ENCODE results near the gene SUCLG2.

The SUCLG2 gene

GRCh38 chr3:67402873-67403272 is 251.5 kb downstream of the SUCLG2 start:
- TF ChIP-seq CTCF (IDR thresholded peaks at IDR 0.05; ENCODE audit: insufficient read depth, low read length, poor library complexity, severe bottlenecking) = no peak
- Histone ChIP-seq H3K36me3 (ENCODE audit: control insufficient read depth, insufficient read depth, low read length) (peaks cover 1% of the 10 kb centered on the region; the same call in 1 of the 2 replicates), H3K27me3 (replicated peaks; ENCODE audit: control insufficient read depth, insufficient read depth, low read length) (no peaks in the 10 kb centered on the region), H3K4me3 (replicated peaks; ENCODE audit: low read depth, low read length) (no peak overlapping the region)
- no peak for DNase-seq (ENCODE audit: extremely low read depth, insufficient read length)

GRCh38 chr3:67401921-67402320 is 252.5 kb downstream of the SUCLG2 start:
- Histone ChIP-seq H3K4me3 (replicated peaks; ENCODE audit: low read depth, low read length) (no peak overlapping the region), H3K27me3 (replicated peaks; ENCODE audit: control insufficient read depth, insufficient read depth, low read length) (no peaks in the 10 kb centered on the region), H3K36me3 (ENCODE audit: control insufficient read depth, insufficient read depth, low read length) (peaks cover 1% of the 10 kb centered on the region; the same call in 1 of the 2 replicates)
- DNase-seq (ENCODE audit: extremely low read depth, insufficient read length) = no peak
- no peak for TF ChIP-seq CTCF (IDR thresholded peaks at IDR 0.05; ENCODE audit: insufficient read depth, low read length, poor library complexity, severe bottlenecking)

GRCh38 chr3:67400476-67400875 is 253.9 kb downstream of the SUCLG2 start:
- H3K4me3 ChIP-seq (replicated peaks; ENCODE audit: low read depth, low read length) = no peak overlapping the region
- no peaks in the 10 kb centered on the region for H3K27me3 ChIP-seq (replicated peaks; ENCODE audit: control insufficient read depth, insufficient read depth, low read length)
- H3K36me3 ChIP-seq (ENCODE audit: control insufficient read depth, insufficient read depth, low read length) = peaks cover 1% of the 10 kb centered on the region; the same call in 1 of the 2 replicates
- DNase-seq (ENCODE audit: extremely low read depth, insufficient read length) = no peak
- no peak for TF ChIP-seq CTCF (IDR thresholded peaks at IDR 0.05; ENCODE audit: insufficient read depth, low read length, poor library complexity, severe bottlenecking)

GRCh38 chr3:67389176-67389575 is 265.2 kb downstream of the SUCLG2 start:
- H3K4me3 ChIP-seq (replicated peaks; ENCODE audit: low read depth, low read length) = no peak overlapping the region
- no peaks in the 10 kb centered on the region for H3K27me3 ChIP-seq (replicated peaks; ENCODE audit: control insufficient read depth, insufficient read depth, low read length)
- peak; percentile 16 for DNase-seq (ENCODE audit: extremely low read depth, insufficient read length)
- no peak for TF ChIP-seq CTCF (IDR thresholded peaks at IDR 0.05; ENCODE audit: insufficient read depth, low read length, poor library complexity, severe bottlenecking)
- peaks cover 2% of the 10 kb centered on the region for H3K36me3 ChIP-seq (ENCODE audit: control insufficient read depth, insufficient read depth, low read length)

GRCh38 chr3:67388738-67389137 is 265.7 kb downstream of the SUCLG2 start:
- TF ChIP-seq CTCF (IDR thresholded peaks at IDR 0.05; ENCODE audit: insufficient read depth, low read length, poor library complexity, severe bottlenecking) = no peak
- Histone ChIP-seq H3K4me3 (replicated peaks; ENCODE audit: low read depth, low read length) (no peak overlapping the region), H3K36me3 (ENCODE audit: control insufficient read depth, insufficient read depth, low read length) (peaks cover 2% of the 10 kb centered on the region), H3K27me3 (replicated peaks; ENCODE audit: control insufficient read depth, insufficient read depth, low read length) (no peaks in the 10 kb centered on the region)
- DNase-seq (ENCODE audit: extremely low read depth, insufficient read length) = no peak

- no peak overlapping the region for H3K4me3 ChIP-seq (replicated peaks; ENCODE audit: low read depth, low read length)
- peaks cover under 1% of the 10 kb centered on the region for H3K36me3 ChIP-seq (ENCODE audit: control insufficient read depth, insufficient read depth, low read length)
- H3K27me3 ChIP-seq (replicated peaks; ENCODE audit: control insufficient read depth, insufficient read depth, low read length) = no peaks in the 10 kb centered on the region
- no peak for TF ChIP-seq CTCF (IDR thresholded peaks at IDR 0.05; ENCODE audit: insufficient read depth, low read length, poor library complexity, severe bottlenecking)
- no peak for DNase-seq (ENCODE audit: extremely low read depth, insufficient read length)
These were observed 268.0 kb downstream of the SUCLG2 start for GRCh38 chr3:67386451-67386850.

Data from GM06990 (cell line).